NCI-H526 treated with DMSO at 0.1 percent for 48 hours (cell line): ENCODE measurements around the gene ANKRD11.
"Not testable (repeated sequence)": the region's sequence is repeated elsewhere in the genome, so short reads cannot be mapped to it uniquely, and the experiment has no call there.

Source experiments
- DNase-seq: peaks from one replicate; lab custom pipeline; 2025; lab: John Stamatoyannopoulos, UW

The ANKRD11 gene

GRCh38 chr16:89428605-89429004 is 61.8 kb downstream of the ANKRD11 start:
- not testable (repeated sequence) for DNase-seq

DNA sequence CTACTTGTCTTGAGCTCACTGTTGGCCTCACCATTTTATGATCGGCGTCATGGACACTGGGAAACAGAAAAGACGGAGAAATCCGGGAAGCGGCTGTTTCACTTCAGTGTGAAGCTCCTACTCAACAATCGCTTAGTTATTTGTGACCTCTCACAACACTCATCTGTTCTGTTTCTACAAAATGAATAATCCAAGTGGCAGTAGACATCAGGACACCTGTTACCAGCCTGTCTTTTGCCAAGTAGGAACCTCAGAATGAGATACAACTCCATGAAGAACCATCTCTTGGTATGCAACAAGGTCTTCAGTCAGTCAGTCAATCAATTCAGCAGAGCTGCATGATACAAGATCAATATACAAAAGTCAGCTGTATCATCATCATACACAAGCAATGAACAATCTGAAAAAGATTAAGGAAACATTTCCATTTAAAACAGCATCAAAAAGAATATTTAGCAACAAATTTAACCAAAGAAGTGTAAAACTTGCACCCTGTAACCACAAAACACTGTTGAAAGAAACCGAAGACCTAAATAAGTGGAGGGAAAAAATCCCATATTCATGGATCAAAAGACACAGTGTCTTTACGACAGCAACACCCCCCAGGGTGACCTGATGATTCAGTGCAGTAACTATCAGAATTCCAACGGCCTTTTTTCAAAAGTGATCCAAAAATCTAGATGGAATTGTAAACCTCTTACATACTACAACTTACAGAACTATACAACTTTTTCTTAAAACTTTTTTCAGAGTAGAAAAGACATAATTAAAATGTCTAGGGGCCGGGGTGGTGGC is 63.4 kb downstream of the ANKRD11 start:
- no peak for DNase-seq

DNA sequence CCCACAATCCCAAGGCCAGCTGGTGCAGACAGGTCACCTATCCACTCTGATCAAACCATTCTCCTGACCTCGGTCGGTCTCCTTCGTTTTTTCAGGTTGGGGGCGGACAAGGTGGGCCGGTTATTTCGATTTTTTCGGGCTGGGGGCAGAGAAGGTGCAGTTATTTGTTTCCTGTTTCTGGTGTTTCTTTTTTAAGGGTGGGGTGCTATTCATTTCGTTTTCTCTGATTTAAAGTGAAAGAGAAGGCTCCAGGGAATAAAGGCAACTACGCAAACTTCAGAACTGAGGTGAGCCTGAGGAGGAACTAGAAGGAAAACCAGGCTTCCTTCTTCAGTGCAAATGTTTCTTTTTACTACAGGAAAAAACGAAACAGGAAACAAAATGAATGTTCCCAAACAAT is 64.8 kb downstream of the ANKRD11 start:
- DNase-seq: no peak

DNA sequence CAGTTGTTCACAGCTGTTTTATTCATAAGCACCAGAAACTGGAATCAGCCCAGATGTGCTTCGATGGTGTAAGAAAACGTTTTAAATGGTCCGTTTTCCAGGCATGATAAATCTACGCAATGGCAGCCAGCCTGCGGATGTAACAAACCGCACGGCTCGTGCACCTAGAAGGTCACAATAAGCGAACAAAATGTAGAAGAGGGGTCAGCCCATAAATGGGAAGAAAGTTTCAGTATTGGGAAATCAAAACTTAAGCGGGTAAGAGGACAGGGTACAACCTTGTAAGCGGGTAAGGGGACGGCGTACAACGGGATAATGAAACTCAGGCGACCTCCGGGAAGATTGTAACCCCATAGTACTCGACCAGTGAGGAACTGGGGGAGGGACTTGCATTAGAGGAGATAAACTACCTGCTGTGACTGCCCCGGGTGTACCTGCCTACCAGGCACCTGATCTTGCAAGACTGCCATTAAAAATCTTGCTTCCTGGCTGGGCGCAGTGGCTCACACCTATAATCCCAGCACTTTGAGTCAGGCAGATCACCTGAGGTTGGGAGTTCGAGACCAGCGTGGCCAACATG is 66.6 kb downstream of the ANKRD11 start:
- DNase-seq: no peak

DNA sequence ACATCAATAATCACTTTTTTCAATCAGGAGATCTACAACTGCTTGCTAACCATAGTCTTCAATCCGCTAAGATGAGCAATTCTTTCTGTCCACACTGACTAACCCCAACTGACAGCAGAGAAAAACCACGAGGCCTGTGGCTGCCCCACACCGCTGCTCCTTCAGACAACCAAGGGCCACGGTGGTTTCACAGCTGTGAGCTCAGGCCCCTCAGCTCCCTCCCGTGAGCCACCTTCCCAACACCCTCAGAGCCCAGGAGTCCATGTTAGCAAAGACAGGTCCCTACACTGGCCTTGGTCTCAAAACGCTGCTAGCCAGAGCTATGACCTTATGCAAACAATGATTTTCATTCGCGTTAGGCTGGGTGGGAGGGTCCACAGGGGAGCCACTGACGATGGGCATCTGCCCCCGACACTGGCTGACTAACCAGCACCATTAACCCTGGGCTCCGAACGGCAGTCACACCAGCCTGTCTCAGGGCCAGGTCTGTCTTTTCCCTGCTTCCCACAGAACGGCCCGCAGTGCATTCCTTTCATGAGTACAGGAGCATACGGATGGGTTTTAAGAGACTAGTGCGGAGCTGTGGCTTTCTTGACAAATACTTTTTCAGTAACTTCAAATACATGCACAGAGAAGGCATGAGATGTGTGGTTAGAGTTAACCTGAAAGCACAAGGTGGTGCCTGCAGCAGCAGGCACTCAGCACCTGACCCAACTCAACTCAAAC is 67.3 kb downstream of the ANKRD11 start:
- DNase-seq: no peak

- no peak for DNase-seq
Observed at GRCh38 chr16:89422527-89422904, 67.8 kb downstream of the ANKRD11 start.

- DNase-seq: not testable (repeated sequence)
Observed at GRCh38 chr16:89421300-89421699, 69.1 kb downstream of the ANKRD11 start.

DNA sequence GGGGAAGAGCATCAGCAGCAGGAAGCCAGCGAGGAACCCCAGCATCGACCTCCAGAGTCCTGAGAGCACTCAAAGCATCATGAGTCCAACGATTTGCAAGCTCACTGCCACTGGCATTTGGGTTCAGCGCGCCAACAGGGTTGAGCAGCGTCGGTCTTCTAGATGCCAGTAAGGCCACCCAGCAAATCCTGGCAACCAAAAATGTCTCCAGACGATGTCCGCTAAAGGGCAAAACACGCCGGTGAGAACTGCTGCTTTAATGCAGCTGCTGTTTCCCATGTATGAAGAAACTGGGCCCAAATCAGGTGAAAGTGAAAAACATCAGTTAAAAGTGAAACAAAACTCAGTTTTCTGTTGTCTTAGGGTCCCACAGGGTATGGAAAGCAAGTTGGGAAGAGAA is 70.2 kb downstream of the ANKRD11 start:
- no peak for DNase-seq

DNA sequence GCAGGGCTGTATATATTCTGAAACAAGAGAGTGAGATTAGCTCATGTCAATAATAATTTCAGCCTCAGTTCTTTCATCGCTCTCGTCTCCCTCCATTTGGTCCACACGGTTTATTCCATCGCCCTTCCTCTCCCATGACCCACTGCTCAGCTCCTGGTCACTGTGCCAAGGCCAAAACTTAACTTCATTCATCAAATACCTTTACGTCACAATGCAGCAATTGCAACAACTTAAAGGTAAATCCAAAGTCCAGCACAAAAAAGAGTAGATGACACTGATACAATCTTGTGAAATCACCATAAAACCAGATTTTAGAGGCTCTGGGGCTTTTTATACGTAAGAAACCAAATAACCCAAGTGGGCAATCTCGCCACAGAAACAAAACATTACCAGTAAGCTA is 72.0 kb downstream of the ANKRD11 start:
- no peak for DNase-seq

- no peak for DNase-seq
Observed at GRCh38 chr16:89417352-89417751, 73.0 kb downstream of the ANKRD11 start.

DNA sequence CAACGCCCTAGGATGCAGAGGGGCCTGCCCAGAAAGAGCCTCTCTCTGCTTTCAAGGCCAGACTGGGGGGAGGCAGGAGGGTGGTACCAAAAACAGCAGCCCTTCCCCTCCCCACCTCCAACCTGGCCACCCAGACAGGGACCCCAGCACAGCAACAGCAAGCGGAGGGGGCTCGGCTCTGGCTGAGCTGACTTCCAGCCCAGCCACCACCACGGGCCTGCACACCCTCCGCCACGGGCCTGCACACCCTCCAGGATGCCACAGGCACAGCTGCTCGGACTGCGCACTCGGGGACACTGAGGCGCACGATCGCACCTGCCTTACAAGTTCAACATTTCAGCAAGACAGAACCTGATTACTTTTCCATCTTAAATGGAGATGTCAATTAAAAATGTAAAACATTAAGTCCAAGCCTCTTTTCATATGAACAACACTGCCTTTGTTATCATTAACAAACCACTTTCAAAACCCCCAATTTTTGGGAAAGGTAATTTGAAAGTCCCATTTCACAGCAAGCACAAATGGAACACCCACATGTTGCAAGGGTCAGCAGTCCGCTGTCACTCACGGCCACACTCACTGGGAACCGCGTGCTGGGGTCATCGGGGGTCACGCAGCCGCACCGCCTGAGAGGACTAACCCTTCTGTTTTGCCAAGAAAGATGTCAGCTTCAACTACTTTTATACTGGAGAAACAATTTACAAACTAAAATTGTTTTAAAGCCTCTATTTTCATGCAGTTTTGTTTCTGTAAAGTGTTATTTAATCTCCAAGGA is 76.4 kb downstream of the ANKRD11 start:
- DNase-seq: no peak

DNA sequence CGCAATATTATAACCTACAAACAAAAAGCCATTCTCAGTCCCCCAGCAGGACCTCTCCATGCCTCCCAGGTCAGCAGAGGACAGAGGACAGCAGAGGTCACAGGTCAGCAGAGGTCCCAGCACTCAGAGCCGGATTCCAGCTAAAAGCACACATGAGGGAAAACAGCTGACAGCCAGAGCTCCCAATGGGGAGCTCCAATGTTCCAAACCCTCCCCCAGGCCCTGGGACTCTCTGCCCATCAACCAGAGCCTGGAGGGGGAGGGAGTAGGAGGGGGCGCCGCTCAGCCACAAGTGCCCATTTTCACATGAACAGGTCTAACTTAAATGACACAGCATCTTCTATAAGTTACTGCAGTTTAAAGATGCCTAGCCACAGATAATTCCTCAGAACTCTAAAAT is 77.5 kb downstream of the ANKRD11 start:
- DNase-seq: no peak

- no peak for DNase-seq
Observed at GRCh38 chr16:89411335-89411850, 79.0 kb downstream of the ANKRD11 start.

GRCh38 chr16:89410794-89411309 is 79.5 kb downstream of the ANKRD11 start:
- no peak for DNase-seq

- DNase-seq: no peak
Observed at GRCh38 chr16:89410322-89410721, 80.0 kb downstream of the ANKRD11 start.

DNA sequence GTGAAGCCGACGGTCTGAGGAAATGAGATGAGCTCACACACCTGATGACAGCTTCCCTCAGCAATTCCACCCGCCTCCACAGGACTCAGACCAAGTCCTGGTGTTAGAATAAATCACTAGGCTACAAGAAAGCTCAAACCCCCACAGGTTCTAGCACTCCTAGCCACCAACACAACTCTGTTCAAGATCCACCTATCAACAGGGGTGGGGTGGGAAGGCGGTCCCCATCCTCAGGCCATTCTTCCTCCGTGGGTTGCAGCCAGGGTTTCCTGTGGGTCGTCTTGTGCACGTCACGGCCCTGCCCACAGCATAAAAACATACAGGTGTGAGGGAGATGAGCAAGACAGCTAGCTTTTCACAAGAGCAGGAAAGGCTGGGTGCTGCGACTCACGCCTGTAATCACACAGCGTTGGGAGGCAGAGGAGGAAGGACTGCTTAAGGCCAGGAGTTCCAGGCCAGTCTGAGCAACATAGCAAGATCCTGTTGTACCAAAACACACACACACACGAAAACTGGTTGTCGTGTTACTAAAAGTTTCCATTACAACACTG is 81.1 kb downstream of the ANKRD11 start:
- no peak for DNase-seq

DNA sequence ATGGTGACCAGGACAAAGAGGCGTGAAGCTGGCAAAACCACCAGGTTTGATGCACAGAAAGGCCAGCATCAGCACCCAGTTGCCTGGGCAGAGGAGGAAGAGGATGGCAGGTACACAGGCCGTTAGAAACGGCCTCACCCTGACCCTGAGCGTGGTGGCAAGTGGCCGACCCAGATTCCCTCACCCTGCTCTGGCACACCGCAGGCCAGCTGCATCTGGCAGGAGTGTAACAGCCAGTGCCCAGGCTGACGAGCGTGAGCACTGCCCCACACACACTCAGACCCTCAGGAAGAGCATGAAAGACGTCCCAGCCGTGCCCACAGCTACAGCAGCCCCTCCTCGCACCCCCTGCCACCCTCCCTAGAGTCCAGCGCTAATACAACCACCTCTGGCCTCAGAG is 82.0 kb downstream of the ANKRD11 start:
- no peak for DNase-seq

DNA sequence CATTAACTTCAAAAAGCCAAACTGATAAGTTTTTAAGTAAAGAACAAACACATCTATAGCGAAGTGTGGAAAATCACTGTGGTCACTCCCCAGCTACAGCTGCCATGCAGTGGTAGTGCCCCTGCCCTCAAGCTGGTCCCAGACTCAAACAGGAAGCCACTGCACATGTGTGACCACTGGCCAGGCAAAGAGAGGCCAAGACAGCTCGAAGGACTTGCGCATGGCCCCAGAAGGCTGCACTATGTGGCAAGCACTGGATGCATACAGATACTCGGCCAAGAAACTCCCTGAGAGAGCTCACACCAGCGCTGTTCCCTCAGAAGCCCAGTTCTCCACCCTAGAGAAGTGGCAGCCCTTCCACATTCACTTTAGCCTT is 82.4 kb downstream of the ANKRD11 start:
- DNase-seq: no peak

- no peak for DNase-seq
Observed at GRCh38 chr16:89407282-89407924, 83.0 kb downstream of the ANKRD11 start.

DNA sequence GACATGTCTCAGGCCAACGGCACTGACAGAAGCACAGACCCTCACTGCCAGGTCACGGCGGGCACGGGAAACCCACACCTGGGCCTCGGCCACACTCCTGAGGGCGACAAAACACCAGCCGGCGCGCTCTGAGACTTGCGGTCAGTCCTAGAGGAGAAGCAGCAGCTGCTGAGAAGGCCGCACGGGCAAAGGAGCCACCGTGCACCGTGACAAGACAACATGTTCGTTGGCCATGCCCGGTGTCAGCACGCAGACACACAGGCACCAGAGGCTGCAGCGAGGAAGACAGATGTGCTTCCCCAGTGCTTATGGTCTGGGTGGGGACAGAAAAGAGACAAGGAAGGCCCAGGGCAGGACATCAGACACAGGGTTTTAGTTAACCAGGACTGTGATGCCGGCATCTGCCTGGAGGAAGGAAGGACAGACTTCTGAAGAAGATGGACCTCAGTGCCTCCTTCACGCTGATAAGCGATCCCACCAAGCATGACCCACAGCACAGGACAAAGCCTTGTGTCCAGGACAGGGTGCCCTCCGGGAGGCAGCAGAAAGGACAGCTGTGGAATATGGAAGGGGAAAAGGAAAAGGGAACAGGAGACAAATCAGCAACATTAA is 84.0 kb downstream of the ANKRD11 start:
- no peak for DNase-seq

GRCh38 chr16:89404561-89404960 is 85.8 kb downstream of the ANKRD11 start:
- DNase-seq: no peak
